NCI-H345 (cell line): ENCODE results near the gene SPATA31E1.
"Not testable (repeated sequence)": the region's sequence is repeated elsewhere in the genome, so short reads cannot be mapped to it uniquely, and the experiment has no call there.

ENCODE experiments used
- DNase-seq: peaks from one replicate; lab custom pipeline; 2025; lab: John Stamatoyannopoulos, UW

Gene SPATA31E1

GRCh38 chr9:87882627-87883026 lies at the start of gene SPATA31E1:
Gene SPATA31E1, plus strand, starts transcription at chr9:87882877. Its CDS starts 15 bp downstream, at chr9:87882892.
- DNase-seq: no peak

DNA sequence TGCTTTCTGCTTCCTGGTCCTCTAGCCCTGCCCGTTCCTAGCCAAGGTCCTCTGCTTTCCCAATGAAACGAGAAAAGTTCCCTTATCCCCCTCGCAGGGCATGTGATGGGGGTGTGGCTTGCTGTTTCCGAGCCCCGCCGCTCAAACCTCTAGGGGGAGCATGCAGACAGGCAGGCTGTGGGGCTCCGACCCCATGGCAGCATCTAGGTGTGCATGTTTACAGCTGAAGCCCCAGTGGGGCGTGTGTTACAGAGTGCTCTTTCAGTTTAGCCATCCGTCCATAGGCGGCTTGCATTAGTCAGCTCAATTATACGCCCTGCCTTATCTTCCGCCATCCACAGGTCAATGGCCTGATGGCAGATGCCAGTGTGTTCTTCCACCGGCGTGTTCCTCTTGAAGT lies 48.3 kb upstream of the SPATA31E1 start:
- no peak for DNase-seq

DNA sequence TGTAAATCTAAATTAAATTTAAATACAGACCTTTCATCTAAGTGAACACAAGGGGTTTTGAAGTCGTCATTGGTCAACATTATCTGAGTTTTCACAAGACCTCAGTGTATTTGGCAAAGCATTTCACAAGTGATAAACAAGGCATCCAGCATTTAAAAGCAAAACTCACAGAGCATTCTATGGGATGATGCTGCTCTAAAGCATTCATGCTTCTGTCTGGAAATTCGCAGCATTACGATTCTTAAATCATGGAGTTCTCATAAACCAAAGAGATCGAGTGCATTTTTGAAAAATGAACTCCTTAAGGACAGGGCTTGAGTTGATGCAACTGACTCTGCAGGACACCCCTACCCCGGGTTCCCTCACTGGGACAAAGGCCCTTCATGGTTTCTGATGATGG lies 46.1 kb upstream of the SPATA31E1 start:
- DNase-seq: no peak

GRCh38 chr9:87836951-87837705 lies 45.5 kb upstream of the SPATA31E1 start:
- no peak for DNase-seq

DNA sequence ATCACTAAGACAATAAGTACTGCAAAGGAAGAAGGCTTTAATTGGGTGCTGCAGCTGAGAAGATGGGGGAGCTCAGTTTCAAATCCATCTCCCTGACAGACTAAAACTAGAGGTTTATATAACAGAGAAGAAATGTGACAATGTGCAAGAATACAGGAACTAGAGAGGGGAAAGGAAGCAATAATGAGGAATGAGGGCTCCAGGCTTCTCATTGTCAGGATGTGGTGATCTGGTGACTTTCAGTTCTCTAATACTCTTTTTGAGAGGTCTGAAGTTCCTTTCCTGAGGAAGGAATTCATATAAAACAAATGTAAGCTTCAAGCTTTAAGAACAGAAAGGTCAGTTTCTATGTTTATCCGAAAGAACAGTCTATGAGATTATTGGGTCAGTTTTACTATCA lies 42.5 kb upstream of the SPATA31E1 start:
- DNase-seq: no peak

DNA sequence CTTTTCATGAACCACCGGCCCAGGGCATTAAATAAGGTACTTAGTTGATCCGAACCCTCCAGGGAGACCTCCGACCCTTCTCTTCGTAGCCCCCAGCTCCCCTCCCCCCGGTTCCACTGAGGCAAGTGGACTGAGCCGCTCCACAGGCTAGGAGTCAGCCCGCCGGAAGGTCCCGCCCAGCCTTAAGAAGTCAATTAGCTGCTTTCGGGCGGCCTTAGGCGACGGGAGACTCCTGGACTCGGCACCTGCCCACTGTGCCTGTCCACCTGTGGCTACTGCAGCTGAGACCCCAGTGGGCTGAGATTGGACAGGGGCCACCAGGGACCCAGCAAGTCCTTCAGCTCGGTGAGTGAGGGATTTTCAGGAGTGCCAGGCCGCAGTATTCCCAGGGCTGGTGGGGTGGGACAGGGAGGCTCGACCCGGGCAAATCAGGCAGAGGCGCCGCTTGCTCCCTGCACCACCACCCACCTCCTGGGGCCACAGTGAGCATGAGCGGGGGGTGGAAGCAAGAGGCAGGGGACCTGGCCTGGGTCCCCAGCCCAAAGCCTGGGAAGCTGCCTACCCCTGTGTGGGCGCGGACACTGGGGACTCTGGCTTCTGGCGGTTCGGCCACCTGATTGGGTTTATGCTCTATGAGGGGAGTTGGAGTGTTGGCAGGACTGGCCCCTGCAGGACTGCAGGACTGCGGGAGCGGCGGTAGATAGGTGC lies 39.6 kb upstream of the SPATA31E1 start:
- DNase-seq: no peak

DNA sequence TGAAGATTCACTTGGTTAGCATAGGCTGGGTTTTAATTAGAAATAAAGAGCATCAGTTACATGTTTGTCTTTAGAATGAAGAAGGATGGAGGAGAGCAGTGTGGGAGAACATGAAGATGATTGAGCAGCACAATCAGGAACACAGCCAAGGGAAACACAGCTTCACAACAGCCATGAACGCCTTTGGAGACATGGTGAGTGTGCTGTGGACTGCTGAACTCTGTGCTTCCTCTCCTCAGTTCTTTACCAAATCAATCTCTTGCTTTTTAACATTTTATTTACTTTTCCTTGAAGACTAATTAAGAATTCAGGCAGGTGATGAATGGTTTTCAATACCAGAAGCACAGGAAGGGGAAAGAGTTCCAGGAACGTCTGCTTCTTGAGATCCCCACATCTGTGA lies 38.2 kb upstream of the SPATA31E1 start:
- DNase-seq: no peak

- not testable (repeated sequence) for DNase-seq
Measured at GRCh38 chr9:87847817-87848216, 34.9 kb upstream of the SPATA31E1 start.

DNA sequence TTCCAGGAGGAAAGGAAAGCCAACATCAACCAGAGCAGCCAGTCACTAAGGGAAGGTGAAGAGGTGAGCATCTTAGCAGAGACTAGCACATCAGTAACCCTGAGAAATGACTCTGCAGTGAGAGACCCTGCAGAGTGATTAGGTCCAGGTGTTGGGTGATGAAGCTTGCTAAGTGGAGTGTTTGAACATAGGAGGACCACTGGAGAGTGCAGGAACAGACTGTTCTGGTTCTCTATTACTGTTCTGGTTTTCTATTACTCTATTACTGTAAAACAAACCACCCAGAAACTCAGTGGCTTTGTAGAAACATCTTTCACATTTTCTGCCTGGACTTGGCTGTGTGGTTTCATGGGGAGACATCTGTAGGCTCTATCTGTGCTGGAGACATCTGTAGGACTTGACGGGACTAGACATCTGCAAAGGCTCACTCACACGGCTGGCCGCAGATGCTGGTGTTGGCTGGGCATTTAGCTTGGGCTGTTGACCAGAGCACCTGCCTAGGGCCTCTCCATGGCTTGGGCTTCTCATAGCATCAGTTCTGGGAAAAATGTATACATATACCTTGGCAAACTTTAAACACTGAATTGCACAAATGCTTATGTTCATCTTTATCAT lies 33.4 kb upstream of the SPATA31E1 start:
- DNase-seq: no peak

GRCh38 chr9:87850391-87850790 lies 32.3 kb upstream of the SPATA31E1 start:
- no peak for DNase-seq

- DNase-seq: not testable (repeated sequence)
Measured at GRCh38 chr9:87851186-87851585, 31.5 kb upstream of the SPATA31E1 start.

GRCh38 chr9:87853302-87853701 lies 29.4 kb upstream of the SPATA31E1 start:
- no peak for DNase-seq

DNA sequence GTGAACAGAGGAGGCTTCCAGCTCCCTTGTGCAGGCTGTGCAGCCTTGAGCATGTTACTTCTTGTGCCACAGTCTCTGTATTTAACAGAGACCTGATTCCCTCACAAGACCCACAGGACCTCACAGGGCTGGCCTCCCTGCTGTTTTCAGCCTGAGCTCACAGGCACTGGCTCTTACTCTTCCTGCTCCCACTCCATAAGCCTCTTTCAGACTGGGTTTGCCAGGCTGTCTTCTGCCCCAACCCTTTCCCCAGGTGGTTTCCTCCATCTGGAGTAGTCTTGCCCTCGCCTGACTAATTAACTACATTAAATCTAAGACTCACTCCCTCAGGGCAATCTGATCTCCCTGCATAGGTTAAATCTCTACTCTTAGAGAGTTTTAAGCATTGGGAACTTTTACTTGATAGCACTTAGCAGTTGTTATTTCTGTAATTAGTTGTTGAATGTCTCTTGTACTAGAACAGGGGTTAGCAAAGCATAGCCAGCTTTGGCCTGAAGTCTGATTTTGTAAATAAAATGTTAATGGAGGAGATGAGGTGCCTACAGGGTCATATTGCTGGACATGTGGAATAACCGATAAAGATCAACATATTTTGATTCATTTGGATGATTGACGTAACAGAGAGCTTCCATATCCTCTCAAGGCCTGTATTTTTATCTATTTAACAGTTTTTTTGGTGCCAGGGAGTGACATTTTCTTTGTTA lies 28.6 kb upstream of the SPATA31E1 start:
- DNase-seq: no peak

- DNase-seq: no peak
Measured at GRCh38 chr9:87854580-87854955, 28.1 kb upstream of the SPATA31E1 start.

DNA sequence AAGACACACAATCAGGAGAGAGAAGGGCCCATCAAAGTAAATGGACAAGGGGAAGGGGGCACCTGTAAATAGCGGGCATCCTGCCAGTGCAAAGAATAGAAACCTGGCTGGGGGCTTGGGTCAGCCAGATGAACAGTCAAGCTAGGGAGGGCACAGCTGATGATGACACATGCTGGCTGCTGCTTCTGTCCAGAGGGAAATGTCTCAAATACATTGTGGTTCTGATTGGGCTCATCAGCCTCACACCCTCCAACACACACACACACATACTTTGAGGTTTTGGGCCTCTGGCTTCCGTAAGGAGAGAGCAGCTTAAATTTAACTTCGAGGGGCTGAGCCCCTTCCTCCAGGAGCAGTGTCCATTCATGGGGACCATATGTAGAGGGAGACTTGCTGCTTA lies 27.6 kb upstream of the SPATA31E1 start:
- DNase-seq: no peak

DNA sequence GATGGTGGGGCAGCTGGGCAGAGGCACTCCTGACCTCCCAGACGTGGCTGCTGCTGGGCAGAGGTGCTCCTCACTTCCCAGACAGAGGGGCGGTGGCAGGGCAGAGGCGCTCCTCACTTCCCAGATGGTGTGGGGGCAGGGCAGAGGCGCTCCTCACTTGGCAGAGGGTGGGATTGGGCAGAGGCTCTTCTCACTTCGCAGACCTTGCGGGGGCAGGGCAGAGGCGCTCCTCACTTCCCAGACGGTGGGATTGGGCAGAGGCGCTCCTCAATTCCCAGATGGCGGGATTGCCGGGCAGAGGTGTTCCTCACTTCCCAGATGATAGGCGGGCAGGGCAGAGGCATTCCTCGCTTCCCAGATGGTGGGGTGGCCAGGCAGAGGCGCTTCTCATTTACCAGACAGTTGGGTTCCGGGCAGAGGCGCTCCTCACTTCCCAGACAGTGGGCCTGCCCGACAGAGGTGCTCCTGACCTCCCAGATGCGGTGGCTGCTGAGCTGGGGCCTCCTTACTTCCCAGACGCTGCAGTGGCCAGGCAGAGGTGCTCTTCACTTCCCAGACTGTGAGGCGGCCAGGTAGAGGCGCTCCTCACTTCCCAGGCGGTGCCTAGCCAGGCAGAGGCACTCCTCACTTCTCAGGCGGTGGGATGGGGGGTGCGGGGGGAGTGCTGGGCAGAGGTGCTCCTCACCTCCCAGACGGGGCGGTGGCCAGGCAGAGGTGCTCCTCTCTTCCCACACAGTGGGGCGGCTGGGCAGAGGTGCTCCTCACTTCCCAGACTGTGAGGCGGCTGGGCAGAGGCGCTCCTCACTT lies 25.3 kb upstream of the SPATA31E1 start:
- no peak for DNase-seq

GRCh38 chr9:87857948-87858335 lies 24.7 kb upstream of the SPATA31E1 start:
- DNase-seq: no peak

GRCh38 chr9:87859137-87859536 lies 23.5 kb upstream of the SPATA31E1 start:
- no peak for DNase-seq

GRCh38 chr9:87859786-87860185 lies 22.9 kb upstream of the SPATA31E1 start:
- no peak for DNase-seq

DNA sequence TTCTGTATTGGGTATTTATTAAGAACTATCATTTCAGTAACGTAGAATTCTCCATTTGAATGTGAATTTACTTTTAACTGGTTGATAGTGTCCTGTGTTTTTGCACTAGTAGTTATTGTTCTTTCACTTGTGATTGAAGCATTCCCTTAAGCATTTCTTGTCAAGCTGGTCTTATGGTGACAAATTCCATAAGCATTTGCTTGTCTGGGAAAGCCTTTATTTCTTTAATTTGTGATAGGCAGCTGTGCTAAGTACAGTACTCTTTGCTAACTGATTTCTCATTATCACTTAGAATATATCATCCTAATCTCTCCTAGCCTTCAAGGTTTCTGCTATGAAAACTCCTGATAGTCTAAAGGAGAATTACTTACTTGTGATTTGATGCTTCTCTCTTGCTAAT lies 21.3 kb upstream of the SPATA31E1 start:
- DNase-seq: no peak

DNA sequence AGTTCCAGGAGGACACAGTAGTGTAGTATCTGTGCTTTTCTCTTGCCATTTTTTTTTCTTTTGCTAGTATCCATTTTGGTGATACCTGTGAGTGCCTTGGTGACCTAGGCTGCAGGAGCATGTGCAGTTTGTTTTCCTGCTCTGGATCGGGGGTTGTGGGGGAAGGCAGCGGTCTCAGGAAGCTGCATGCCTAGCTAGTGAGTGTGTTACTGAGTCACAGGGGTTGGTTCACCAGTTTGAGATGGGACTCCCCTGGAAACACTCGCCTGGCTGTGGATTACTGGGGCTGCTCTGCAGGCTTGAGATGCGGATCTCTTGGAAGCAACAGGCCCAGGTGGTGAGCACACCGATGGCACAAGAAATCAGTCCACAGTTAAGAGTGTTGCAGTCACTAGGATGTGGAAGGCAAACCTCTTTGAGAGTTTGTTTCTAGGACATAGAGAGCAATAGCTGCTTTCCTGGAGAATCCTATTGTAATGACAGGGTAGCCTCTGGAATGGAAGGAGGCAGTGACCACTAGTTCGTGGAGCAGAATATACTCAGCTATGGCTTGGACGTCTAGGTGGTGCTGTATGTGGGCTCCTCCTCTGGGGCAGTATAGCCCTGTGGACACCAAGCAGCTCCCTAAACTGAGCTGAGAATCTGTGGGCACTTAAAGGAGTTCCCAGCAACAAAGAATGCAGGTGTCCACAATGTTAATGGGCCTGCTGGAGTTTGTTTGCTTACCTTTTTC lies 20.0 kb upstream of the SPATA31E1 start:
- DNase-seq: no peak
